Cerebellar cortex (tissue), 1 donor: ENCODE results near the gene KNDC1.
"Not testable (repeated sequence)": the region's sequence is repeated elsewhere in the genome, so short reads cannot be mapped to it uniquely, and the experiment has no call there.

Source experiments
- DNase-seq: peaks from one replicate; pipeline ENCODE4 v3.0.0-alpha.2; 2015; ENCODE audit warnings: low spot score

The KNDC1 gene

DNA sequence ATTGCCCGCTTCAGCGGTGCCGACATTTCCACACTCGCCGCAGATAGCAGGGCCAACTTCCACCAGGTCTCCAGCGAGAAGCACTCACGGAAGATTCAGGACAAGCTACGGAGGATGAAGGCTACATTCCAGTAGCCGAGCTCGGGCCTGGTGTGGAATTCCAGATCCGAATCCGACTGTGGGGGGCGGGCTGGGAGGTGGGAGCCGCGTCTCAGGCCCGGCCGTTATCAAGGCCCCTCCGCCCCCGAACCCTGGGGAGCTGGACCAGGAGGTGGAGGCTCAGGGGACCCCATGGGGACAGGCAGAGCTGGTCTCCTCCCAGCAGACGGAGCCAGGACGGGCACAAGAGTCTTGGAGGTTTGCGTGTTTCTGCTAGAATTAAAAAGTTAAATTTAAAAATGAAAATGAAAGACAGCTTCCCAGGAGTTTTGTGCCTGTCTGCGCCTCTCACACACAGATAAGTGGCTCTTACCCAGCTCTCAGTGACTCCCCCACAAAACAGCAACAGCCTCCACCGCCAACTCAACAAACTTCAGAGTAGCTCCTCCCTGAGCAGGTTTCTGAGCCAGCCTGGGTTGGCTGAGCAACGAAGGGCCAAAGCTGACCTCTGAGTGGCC is 64.8 kb downstream of the KNDC1 start:
- no peak for DNase-seq

DNA sequence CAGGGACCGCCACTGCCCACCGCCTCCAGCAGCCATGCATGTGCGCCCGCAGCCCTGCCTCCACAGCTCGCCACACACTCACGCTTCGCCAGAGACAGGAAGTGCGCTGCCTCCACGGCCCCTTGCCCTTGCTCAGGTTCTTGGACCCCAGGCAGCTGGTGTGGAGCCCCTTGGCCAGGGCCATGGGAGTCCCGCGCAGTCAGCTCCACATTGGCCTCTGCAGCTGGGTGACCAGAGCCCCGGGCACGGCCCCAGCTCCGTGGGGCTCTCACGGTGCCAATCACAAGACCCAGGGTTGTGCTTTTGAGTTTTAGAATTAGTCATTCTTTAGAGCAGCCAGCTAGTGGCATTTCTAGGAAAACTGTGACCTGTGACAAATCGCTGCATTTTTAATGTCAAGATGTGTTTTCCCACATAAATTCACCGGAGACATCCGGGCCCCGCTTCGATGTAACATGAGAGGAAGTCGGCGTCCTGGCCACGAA is 65.7 kb downstream of the KNDC1 start:
- no peak for DNase-seq

DNA sequence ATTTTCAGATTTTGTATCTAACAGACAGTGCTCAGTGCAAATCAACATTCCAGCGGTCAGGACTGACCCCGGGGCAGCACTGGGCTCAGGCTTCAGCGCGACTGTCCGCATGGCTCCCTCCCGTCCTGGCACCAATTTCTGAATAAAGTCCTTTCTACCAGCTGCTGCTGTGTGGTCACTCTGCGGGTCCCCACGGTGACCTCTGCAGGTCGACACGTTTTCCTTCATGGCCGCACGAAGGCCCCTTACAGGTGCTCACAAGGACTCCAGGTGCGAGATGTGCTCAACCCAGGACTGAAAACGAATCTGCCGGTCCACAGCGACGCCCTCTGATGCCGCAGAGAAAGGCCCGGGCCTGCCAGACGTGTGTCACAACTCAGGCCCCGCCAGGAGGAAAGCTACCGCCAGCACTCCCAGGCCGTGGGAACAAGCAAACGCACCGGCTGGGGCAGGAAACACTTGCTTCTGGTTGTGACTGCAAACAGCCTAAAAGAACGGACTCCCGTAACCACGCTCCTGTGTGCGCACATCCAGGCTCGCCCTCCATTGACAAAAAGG is 66.3 kb downstream of the KNDC1 start:
- DNase-seq = no peak

DNA sequence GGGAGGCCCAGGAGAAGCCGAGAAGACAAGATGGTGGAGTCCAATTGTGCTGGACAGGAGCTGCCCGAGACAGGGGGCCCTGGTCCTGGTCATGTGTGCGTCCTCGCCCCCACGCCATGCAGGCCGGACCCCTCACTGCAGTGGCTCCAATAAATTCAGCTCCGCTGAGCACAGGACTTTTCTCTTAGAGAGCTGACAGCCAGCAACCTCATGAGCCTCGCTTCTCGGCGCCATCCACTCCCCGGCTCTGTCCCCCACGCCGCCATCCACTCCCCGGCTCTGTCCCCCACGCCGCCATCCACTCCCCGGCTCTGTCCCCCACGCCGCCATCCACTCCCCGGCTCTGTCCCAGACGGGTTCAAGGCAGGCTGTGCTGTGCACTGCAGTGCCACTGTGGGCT is 67.2 kb downstream of the KNDC1 start:
- no peak for DNase-seq

DNA sequence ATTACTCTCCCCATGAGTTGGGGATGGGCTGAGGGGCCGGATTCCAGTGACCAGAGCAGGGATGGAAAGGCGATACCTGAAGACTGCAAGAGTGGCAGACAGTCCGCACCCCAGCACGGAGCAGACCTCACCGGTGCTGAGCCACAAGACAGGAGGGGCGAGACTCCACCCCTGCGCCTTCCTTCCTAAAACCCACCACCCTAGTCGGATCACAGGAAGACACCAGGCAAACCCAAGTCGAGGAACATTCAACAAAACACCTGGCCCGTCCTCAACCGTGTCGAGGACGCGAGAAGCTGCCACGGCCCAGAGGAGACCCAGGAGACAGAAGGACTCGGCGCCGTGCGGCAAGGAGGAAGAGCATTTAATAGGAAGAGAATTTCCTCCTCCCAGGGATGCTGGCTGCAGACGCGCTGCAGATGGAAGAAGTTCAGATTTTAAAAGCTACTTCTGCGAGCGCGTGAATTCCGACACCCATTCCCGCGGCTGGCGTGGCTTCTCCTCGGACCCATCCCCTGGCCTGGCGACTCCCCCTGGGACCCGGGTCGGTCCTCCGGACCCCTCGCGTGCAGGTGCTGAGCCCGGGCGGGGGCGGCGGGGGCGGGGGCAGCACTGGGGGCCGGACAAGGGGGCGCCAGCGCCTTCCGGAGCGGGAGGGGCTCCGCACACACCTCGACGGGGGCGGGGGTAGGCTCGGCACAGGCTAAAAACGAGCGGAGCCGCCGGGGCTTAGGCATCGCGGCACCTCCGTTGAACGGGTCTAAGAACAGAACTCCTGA is 69.4 kb downstream of the KNDC1 start:
- no peak for DNase-seq

DNA sequence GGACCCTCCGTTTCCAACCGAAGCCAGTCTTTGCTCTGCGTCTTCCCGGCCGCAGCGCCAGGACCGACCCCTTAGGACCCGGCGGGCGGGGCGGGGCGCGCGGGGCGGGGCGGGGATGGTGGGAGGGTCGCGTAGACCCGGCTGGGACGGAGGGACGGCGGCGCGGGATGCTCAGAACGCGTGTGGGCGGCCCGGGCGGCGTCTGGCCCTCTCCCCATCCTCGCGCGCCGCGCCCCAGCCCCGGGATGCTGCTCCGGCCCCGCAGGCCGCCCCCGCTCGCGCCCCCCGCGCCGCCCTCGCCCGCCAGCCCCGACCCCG is 70.0 kb downstream of the KNDC1 start, which contains the start of gene UTF1:
Gene UTF1, plus strand, starts transcription at position 174 of the 318 bp plus-strand sequence. Its CDS starts 72 bp downstream, at position 246.
- no peak for DNase-seq

DNA sequence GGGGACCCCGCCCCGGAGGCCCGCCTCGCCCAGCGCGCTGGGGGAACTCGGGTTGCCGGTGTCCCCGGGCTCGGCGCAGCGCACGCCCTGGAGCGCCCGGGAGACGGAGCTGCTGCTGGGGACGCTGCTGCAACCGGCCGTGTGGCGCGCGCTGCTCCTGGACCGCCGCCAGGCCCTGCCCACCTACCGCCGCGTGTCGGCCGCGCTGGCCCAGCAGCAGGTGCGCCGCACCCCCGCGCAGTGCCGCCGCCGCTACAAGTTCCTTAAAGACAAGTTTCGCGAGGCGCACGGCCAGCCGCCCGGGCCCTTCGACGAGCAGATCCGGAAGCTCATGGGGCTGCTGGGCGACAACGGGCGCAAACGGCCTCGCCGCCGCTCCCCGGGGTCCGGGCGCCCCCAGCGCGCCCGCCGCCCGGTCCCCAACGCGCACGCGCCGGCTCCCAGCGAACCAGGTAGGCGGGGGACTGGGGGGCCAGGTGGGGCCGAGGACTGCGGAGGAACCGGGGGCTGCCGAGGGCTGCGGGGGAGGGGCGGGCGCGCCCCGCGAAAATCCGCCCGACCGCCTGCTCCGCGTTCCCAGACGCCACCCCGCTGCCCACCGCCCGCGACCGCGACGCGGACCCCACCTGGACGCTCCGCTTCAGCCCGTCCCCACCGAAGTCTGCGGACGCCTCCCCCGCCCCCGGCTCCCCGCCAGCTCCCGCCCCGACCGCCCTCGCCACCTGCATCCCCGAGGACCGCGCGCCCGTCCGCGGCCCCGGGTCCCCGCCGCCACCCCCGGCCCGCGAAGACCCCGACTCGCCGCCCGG is 70.6 kb downstream of the KNDC1 start:
- no peak for DNase-seq

DNA sequence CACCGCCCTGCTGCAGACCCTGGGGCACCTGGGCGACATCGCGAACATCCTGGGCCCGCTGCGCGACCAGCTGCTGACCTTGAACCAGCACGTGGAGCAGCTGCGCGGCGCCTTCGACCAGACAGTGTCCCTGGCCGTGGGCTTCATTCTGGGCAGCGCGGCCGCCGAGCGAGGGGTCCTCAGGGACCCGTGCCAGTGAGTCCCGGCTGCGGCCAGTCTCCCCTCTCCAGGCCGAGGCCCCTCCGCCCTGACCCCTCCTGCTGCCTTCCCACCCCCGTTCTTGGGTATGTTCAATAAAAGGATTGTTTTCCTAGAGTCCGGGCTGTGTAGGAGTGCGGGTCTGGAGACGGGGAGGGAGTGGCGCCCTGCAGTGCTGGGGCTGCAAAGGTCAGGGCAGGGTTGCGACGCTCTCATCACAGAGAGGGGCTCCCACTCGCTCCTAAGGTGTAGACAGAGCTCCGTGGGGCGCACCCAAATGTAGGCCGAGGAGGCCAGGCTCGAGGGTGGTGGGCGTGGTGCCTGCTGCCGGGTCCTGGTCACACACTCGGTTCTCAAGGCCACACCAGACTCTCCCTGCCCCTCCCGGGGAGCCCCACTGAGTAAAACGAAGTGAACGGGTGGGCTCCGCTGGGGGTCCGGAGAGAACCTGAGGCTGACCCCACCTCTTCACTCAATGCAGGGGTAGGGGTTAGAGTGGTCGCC is 71.4 kb downstream of the KNDC1 start:
- DNase-seq = no peak

DNA sequence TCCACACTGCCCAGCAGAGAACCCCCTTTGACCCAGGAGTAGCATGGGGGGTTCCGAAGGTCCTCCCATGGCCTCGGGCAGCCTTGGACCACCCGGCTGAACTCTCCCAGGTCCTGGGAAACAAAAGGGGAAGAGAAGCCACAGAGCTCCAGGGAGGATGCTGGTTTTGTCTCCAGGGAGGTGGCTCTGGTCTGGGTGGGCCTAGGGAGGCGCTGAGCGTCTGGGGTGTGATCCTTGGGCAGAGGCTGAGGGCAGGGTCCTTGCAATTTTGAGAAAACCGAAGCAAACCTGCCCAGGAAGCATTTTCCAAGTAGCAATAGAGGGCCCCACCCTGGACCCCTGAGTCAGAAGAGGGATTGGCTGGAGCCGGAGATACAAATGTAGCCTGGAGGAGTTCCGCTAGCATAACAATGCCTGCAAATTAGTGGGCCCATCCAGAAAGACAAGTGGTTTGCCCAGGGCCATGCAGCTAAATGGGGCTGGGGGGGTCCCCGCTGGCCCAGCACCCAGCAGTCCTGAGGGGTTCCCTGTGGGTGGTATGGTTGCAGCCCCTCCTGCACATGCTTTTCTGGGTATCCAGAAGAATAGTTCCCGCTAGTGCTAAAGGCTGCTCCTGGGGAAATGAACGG is 72.0 kb downstream of the KNDC1 start:
- DNase-seq = no peak

DNA sequence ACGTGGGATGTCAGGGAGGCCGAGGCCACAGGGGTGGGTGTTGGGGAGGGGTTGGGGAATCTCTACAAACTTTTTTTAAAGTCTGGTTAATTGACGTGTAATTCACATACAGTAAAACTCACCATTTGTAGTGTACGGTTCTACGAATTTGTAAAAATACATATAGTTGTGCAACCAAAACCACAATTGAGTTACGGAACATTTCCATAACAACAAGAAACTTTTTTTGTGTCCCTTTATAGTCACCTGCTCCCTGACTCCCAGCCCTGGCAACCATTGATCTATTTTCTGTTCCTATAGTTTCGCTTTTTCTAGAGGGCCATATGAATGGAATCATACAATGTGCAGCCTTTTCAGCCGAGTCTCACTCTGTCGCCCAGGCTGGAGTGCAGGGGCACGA is 74.8 kb downstream of the KNDC1 start:
- not testable (repeated sequence) for DNase-seq

DNA sequence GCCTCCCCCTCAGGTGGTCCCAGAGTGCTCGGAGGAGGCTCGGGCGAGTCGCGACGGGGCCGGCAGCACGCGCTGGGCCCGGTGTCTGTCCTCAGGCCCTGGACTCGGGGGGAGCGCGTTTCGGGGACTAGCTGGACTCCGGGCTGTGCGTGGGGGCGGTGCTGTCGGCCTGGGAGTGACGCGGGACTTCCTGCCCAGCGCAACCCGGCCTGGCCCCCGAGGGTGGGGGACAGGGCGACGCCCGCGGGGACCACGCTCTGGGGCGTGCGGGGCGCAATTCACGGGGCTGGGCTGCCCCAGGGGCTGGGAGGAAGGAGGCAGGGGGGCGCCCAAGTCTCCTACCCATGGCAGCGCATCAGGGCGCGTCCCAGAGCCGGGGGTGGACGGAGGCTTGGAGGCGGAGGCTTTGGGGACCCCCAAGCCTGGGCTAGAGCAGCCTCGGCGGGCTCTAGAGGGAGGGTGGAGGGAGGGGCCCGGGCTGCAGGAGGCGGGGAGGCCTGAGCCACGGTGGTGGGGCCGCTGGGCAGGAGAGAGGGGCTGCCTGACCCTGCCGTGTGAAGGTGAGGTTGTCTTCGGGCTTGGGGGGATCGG is 75.3 kb downstream of the KNDC1 start:
- no peak for DNase-seq

DNA sequence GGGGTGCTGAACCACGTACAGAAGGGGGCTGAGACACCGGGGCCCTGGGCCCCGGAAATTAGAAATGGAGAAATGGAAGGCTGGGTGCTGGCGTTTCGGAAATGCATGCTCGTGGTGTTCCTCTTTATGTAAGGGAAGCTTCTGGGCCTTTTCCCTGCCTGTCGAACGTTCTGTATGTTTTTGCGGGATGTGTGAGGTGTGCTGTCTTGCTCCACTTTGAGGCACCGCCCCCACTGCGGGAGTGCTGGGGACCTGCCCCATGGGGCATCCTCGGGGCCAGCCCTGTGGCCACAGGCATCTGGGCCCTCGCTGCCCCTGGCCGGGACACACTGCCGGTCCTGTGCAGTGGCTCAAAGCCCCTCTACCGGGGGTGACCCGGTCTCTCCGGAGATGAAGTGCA is 75.9 kb downstream of the KNDC1 start:
- no peak for DNase-seq

DNA sequence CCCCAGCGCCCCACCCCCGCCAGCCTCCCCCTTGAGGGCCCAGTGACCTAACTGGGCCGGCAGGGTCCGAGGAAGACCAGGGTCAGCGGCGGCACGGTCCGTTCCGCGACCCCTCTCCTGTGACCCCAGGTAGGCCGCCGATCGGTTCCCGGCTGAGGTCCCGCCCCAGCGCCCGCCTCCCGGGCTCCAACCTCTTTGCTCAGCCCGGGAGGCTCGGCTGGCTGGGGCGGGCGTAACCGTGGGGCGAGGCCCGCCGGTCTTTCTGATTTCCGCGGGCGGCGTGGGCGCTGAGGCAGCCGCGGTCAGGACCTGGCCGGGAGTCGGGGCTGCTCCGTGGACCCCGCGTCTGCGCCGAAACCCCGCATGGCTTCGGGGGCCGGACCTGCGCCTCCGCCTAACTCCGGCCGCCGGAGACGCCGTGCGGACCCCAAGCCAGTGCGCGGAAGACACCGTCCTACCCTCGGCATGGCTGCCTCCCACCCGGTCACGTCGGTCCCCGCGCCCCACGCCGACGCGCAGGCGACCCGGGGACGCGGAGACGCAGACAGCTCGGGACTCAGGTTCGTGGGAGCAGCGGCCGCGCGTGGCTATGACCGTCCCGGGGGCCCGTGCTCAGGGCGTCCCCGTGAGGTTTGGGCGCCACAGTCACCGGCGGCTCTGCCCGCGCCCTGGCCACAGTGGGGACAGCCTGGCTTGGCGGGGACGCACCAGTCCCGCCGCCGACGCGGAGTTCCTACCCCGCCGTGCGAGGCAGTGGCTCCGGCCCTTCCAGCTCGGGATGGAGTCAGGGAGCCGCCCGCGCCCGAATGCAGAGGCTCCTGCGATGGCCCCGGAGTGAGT is 76.6 kb downstream of the KNDC1 start:
- no peak for DNase-seq

DNA sequence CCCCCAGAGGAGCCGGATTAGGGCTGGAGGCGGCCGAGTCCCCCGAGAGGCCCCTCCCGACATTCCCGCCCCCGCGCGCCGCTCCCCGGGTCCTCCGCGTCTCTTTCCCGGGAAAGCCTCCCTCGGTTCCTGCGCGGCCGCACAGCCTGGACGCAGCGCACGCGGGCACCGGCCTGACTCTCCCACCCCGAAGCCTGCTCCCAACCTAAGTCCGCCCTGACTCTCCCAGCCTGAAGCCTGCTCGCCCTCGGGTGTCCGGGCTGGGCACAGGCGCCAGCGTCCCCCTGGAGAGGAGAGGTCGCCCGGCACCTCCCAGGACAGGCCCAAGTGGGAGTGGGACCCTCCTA is 77.2 kb downstream of the KNDC1 start:
- DNase-seq = no peak

DNA sequence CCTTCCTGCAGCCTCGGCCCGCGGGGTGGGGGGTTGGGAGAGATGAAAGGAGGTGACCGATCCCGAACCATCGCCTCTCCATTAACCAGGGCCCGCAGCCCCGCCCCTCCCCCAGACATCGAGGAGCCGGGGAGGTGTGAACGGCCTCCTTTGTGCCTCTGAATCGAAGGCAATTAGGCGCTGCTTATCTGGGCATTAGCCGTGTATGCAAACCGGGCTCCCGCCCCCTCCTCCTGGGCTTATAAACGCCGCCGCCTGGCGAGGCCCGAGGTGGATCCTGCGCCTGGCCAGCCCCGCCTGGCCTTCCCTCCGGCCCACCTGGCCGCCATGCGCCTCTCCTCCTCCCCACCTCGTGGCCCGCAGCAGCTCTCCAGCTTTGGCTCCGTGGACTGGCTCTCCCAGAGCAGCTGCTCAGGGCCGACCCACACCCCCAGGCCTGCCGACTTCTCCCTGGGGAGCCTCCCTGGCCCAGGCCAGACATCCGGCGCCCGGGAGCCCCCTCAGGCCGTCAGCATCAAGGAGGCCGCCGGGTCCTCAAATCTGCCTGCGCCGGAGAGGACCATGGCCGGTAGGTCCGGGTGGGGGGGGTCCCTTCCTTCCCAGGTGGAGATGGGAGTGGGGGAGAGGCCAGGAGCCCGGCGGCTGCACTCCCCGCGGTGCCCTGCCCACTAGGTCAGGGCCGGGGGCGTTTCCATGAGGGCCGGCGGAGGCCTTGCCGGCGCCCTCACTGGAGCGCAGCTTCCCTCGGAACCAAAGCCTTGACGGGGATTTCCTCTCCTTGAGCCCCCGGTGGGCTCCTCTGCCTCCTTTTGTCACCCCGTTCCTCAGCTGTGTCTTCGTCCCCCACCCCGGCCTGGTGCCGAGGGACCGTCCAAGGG is 77.8 kb downstream of the KNDC1 start, which contains the start of gene VENTX:
Gene VENTX, plus strand, starts transcription at position 268 of the 878 bp plus-strand sequence. Its CDS starts 60 bp downstream, at position 328.
- DNase-seq = no peak

DNA sequence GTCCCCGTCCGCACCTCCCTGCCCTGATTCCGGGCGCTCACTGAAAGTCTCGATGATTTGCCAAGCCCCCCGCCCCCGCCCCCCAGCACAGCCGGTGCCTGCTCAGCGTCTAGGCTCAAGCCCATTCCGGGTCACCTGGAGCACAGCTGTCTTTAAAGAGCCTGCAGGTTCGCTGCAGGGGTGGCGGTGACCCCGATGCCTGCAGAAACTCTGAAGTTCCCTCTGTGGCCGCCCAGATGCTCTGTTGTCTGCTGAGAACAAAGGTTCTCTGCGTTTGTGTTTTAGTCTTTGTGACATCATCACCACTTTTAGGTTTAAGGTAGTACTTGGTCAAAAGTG is 78.4 kb downstream of the KNDC1 start:
- DNase-seq = no peak

DNA sequence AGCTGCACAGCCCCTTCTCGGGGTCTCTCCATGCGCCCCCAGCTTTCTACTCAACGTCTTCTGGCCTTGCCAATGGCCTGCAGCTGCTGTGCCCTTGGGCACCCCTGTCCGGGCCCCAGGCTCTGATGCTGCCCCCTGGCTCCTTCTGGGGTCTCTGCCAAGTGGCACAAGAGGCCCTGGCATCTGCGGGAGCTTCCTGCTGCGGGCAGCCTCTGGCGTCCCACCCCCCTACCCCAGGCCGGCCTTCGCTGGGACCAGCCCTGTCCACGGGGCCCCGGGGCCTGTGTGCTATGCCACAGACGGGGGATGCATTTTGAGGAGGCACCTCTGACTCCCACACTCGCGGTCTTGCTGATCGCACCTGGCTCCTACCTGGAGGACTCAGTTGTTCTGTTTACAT is 80.0 kb downstream of the KNDC1 start:
- no peak for DNase-seq

DNA sequence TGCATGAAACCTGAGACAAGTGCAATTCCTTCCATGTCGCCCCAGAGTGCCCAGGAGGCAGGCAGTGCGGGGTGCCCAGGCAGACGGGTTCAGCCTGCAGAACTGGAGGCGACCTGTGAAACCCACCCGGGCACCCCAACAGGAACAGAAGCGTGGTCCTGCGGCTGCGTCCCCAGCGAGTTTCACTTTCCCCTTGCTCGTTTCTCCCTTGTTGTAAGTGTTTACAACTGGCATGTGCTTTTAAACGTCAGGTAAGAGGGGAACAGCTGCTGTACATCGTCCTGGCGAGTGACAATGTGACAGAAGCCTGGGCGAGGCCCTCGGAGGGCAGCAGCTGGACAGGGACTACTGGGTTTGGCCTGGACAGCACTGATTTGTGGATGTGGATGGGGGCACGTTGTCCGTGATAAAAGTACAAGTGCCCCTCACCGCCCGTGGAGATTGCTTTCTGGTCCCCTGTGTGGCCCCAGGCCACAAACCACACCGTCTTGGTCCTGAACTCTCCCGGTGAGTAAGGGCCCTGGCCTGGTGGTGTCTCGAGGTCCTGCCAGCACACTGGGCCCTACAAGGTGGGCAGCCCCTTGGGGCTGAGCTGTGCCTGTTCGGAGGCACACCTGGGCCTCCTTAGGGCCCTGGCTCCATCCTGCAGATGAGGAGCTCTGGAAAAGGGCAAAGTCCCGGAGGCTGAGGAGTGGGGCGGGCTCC is 81.6 kb downstream of the KNDC1 start:
- DNase-seq = no peak
